C4-2B (cell line): ENCODE measurements around the gene RCN1.

Experiments used
- ZFX ChIP-seq: fragments of 450-650 bp; IDR thresholded peaks from 2 replicates; pipeline ENCODE4 v1.6.1; 2017
- TF ChIP-seq, protein P1 (sequence below): fragments of 450-650 bp; conservative IDR thresholded peaks from 2 replicates; pipeline ENCODE4 v1.5.1; 2017; ENCODE audit warnings: mild to moderate bottlenecking

DNA sequence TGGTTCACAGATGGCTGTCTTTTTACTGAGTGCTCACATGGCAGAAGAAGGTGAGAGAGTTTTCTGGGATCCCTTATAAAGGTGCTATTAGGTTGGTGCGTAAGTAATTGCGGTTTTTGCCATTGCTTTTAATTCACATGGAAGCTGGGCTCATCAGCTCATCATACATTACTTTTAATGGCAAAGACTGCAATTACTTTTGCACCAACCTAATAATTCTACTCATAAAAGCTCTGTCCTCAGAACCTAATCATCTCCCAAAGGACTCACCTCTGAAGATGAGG is 23.0 kb downstream of the RCN1 start:
- TF ChIP-seq, protein P1, sequence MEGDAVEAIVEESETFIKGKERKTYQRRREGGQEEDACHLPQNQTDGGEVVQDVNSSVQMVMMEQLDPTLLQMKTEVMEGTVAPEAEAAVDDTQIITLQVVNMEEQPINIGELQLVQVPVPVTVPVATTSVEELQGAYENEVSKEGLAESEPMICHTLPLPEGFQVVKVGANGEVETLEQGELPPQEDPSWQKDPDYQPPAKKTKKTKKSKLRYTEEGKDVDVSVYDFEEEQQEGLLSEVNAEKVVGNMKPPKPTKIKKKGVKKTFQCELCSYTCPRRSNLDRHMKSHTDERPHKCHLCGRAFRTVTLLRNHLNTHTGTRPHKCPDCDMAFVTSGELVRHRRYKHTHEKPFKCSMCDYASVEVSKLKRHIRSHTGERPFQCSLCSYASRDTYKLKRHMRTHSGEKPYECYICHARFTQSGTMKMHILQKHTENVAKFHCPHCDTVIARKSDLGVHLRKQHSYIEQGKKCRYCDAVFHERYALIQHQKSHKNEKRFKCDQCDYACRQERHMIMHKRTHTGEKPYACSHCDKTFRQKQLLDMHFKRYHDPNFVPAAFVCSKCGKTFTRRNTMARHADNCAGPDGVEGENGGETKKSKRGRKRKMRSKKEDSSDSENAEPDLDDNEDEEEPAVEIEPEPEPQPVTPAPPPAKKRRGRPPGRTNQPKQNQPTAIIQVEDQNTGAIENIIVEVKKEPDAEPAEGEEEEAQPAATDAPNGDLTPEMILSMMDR = no peak
- TF ChIP-seq ZFX = no peak
